K562 (cell line): ENCODE results near the gene ZFY. TPM values are rescaled to one million over a fixed set of nuclear protein-coding genes. Genes with fewer than 3 reads are reported as not detected.

Source experiments
- ATAC-seq: fragments of 200-7000 bp; cut with Tn5 transposase; 3 replicates; pipeline ENCODE4 v1.9.1; 2020; ENCODE audit warnings: moderate library complexity
- BruUV-seq: library from RNA; stranded (reverse); fragments of 400-500 nt; replicated peaks from 2 replicates; lab custom pipeline; 2021; lab: Mats Ljungman, UMichigan
- CTCF ChIA-PET: fragments of 300-600 bp; formaldehyde crosslinking; extraction: SDS; loops from one replicate; lab custom pipeline; 2021; ENCODE audit warnings: low intra/inter-chr PET ratio; lab: Yijun Ruan, JAX
- POLR2A ChIA-PET: fragments of 300-600, 350-650 bp; sonication (Branson Sonifier 250); formaldehyde crosslinking; extraction: SDS; loops from one replicate; lab custom pipeline; 2021; ENCODE audit warnings: antibody characterized with exemption, inconsistent platforms; lab: Yijun Ruan, JAX
- DNase-seq, 4 experiments: peaks; one replicate each; pipeline versions ENCODE4 v3.0.0 to v3.0.0-alpha.2; 2011 to 2018; ENCODE audit warnings: low spot score in 3 of 4, mixed read lengths in 3 of 4; ENCODE audit errors: extremely low read depth in 1 of 4
- FAIRE-seq: peaks from 2 replicates; lab custom pipeline; 2011; peaks lifted over from hg19 to GRCh38; lab: Jason Lieb, UNC
- H2AFZ ChIP-seq: 2 replicates; pipeline ENCODE4 v1.6.0; 2011; ENCODE audit warnings: low read depth, low read length, control low read depth, inconsistent platforms
- H3K27ac ChIP-seq: fragments of 200-600 bp; 3 replicates; pipeline ENCODE4 v1.8.0; 2011; ENCODE audit warnings: low read depth, mild to moderate bottlenecking, control low read depth, inconsistent platforms, low read length, moderate library complexity, mixed read lengths; ENCODE audit errors: extremely low read depth
- H3K27me3 ChIP-seq, 2 experiments: fragments of 300-600 bp in 1 of 2; 2 replicates in 1 of 2; 3 replicates in 1 of 2; pipeline versions ENCODE4 v1.6.0 to v1.8.0; 2011; ENCODE audit warnings: inconsistent platforms in 2 of 2, low read length in 2 of 2, mild to moderate bottlenecking in 1 of 2, mixed read lengths in 1 of 2, moderate library complexity in 1 of 2; ENCODE audit not compliant: control insufficient read depth in 2 of 2, insufficient read depth in 2 of 2
- H3K36me3 ChIP-seq: fragments of 300-600 bp; 3 replicates; pipeline ENCODE4 v1.8.0; 2011; ENCODE audit warnings: mild to moderate bottlenecking, low read length, inconsistent platforms; ENCODE audit not compliant: control insufficient read depth, insufficient read depth
- H3K4me1 ChIP-seq, 2 experiments: fragments of 200-600 bp in 1 of 2; replicated peaks in 1 of 2; 2 replicates in 1 of 2; 3 replicates in 1 of 2; pipeline versions ENCODE4 v1.5.1 to v1.8.0; 2011; ENCODE audit warnings: inconsistent platforms in 2 of 2, low read length in 2 of 2, mild to moderate bottlenecking in 1 of 2, mixed read lengths in 1 of 2, moderate library complexity in 1 of 2; ENCODE audit not compliant: control insufficient read depth in 2 of 2, insufficient read depth in 2 of 2
- H3K4me2 ChIP-seq: 2 replicates; pipeline ENCODE4 v1.6.1; 2011; ENCODE audit warnings: low read length, control low read depth, inconsistent platforms, mixed read lengths; ENCODE audit not compliant: insufficient read depth
- H3K4me3 ChIP-seq: fragments of 200-600 bp; sonication (generic), shearing (Covaris generic); 2 replicates; pipeline ENCODE4 v1.5.1; 2016; ENCODE audit warnings: control low read depth, inconsistent platforms
- H3K79me2 ChIP-seq: fragments of 200-600 bp; 3 replicates; pipeline ENCODE4 v1.8.0; 2011; ENCODE audit warnings: low read length, inconsistent platforms; ENCODE audit not compliant: control insufficient read depth, insufficient read depth
- H3K9ac ChIP-seq, 2 experiments: 2 replicates each; pipeline versions ENCODE4 v1.6.0 to v1.6.1; 2011; ENCODE audit warnings: low read depth in 2 of 2, low read length in 2 of 2, control low read depth in 1 of 2, inconsistent platforms in 1 of 2, mild to moderate bottlenecking in 1 of 2, mixed read lengths in 1 of 2; ENCODE audit not compliant: insufficient read depth in 1 of 2
- H3K9me1 ChIP-seq: one replicate; pipeline ENCODE4 v1.6.0; 2011; ENCODE audit warnings: inconsistent platforms, mild to moderate bottlenecking, low read length, moderate library complexity; ENCODE audit not compliant: control insufficient read depth, insufficient read depth
- H3K9me3 ChIP-seq: replicated peaks from 2 replicates; pipeline ENCODE4 v1.5.1; 2011; ENCODE audit warnings: low read depth, low read length, inconsistent platforms; ENCODE audit not compliant: control insufficient read depth, insufficient read depth
- H4K20me1 ChIP-seq: replicated peaks from 2 replicates; pipeline ENCODE4 v1.6.1; 2011; ENCODE audit warnings: low read length, inconsistent platforms, mixed read lengths; ENCODE audit not compliant: control insufficient read depth, insufficient read depth
- E2F6 ChIP-seq, 2 experiments: IDR thresholded peaks; 2 replicates each; pipeline ENCODE4 v1.6.1; 2011; ENCODE audit warnings: borderline replicate concordance in 1 of 2, control low read depth in 1 of 2, low read depth in 1 of 2, low read length in 1 of 2, mild to moderate bottlenecking in 1 of 2, mixed read lengths in 1 of 2, moderate library complexity in 1 of 2; ENCODE audit not compliant: insufficient read depth in 1 of 2, insufficient read length in 1 of 2, poor library complexity in 1 of 2, severe bottlenecking in 1 of 2; ENCODE audit errors: extremely low read depth in 1 of 2
- ETS2 ChIP-seq: IDR thresholded peaks from 2 replicates; pipeline ENCODE4 v1.6.1; 2016; ENCODE audit warnings: borderline replicate concordance, missing genetic modification characterization, mild to moderate bottlenecking, moderate library complexity, missing compliant biosample characterization; ENCODE audit not compliant: poor library complexity, severe bottlenecking
- ETV1 ChIP-seq: fragments of 450-650 bp; conservative IDR thresholded peaks from 2 replicates; pipeline ENCODE4 v1.6.1; 2016; ENCODE audit warnings: missing genetic modification characterization, control low read depth, low read depth, missing compliant biosample characterization
- GABPA ChIP-seq: fragments of 200-800 bp; sonication (Bioruptor generic); conservative IDR thresholded peaks from 2 replicates; pipeline ENCODE4 v1.6.1; 2016; ENCODE audit warnings: low read depth, missing genetic modification characterization, missing compliant biosample characterization
- KAT7 ChIP-seq: sonication (generic); formaldehyde crosslinking; IDR thresholded peaks from 2 replicates; pipeline ENCODE4 v1.8.0; 2022; ENCODE audit warnings: missing genetic modification reagents, mild to moderate bottlenecking, borderline replicate concordance
- MYNN ChIP-seq, 2 experiments: sonication (generic); formaldehyde crosslinking in 1 of 2; IDR thresholded peaks; 2 replicates each; pipeline versions ENCODE4 v1.5.0 to v1.6.1; 2016 to 2020; ENCODE audit warnings: antibody characterized with exemption in 1 of 2, missing genetic modification reagents in 1 of 2
- NCOA4 ChIP-seq: fragments of 450-650 bp; IDR thresholded peaks from 2 replicates; pipeline ENCODE4 v1.6.1; 2018; ENCODE audit warnings: mild to moderate bottlenecking; ENCODE audit not compliant: partially characterized antibody
- NR1H2 ChIP-seq: sonication (generic); formaldehyde crosslinking; IDR thresholded peaks from 2 replicates; pipeline ENCODE4 v1.4.0; 2020; ENCODE audit warnings: mild to moderate bottlenecking, missing genetic modification reagents
- RFX7 ChIP-seq: fragments of 250-450 bp; sonication (Bioruptor Pico); IDR thresholded peaks from 2 replicates; pipeline ENCODE4 v1.5.1; 2021; ENCODE audit warnings: mild to moderate bottlenecking
- SMARCC2 ChIP-seq: fragments of 450-650 bp; IDR thresholded peaks from 2 replicates; pipeline ENCODE4 v1.6.1; 2017; ENCODE audit warnings: antibody characterized with exemption, moderate library complexity, mild to moderate bottlenecking, low read depth
- TAF9B ChIP-seq: fragments of 450-650 bp; IDR thresholded peaks from 2 replicates; pipeline ENCODE4 v1.6.1; 2018; ENCODE audit warnings: mild to moderate bottlenecking; ENCODE audit not compliant: partially characterized antibody
- TCF3 ChIP-seq: sonication (generic); formaldehyde crosslinking; IDR thresholded peaks from 2 replicates; pipeline ENCODE4 v1.4.0; 2020; ENCODE audit warnings: mild to moderate bottlenecking, missing genetic modification reagents
- ZC3H4 ChIP-seq: sonication (generic); formaldehyde crosslinking; IDR thresholded peaks from 2 replicates; pipeline ENCODE4 v1.9.0; 2021; ENCODE audit warnings: missing genetic modification reagents, borderline replicate concordance
- ZMIZ1 ChIP-seq, 2 experiments: fragments of 150-350 bp in 1 of 2; IDR thresholded peaks; 2 replicates each; pipeline ENCODE4 v1.6.1; 2012 to 2016; ENCODE audit warnings: low read depth in 2 of 2, low read length in 2 of 2, mild to moderate bottlenecking in 1 of 2, moderate library complexity in 1 of 2
- ZNF174 ChIP-seq: fragments of 250-450 bp; sonication (Bioruptor Pico); IDR thresholded peaks from 2 replicates; pipeline ENCODE4 v1.4.0; 2020; ENCODE audit warnings: mild to moderate bottlenecking
- ZNF197 ChIP-seq: fragments of 200-800 bp; sonication (Bioruptor generic); IDR thresholded peaks from 2 replicates; pipeline ENCODE4 v1.6.1; 2016; ENCODE audit warnings: low read depth, missing genetic modification characterization, missing compliant biosample characterization
- ZNF224 ChIP-seq: sonication (generic); formaldehyde crosslinking; IDR thresholded peaks from 2 replicates; pipeline ENCODE4 v1.8.0; 2022; ENCODE audit warnings: mild to moderate bottlenecking, missing genetic modification reagents
- ZNF324 ChIP-seq: fragments of 250-450 bp; sonication (Bioruptor Pico); IDR thresholded peaks from 2 replicates; pipeline ENCODE4 v1.4.0; 2020; ENCODE audit warnings: mild to moderate bottlenecking
- ZNF431 ChIP-seq: sonication (generic); formaldehyde crosslinking; IDR thresholded peaks from 2 replicates; pipeline ENCODE4 v1.8.0; 2022; ENCODE audit warnings: mild to moderate bottlenecking, missing genetic modification reagents
- ZNF583 ChIP-seq: fragments of 250-450 bp; sonication (Bioruptor Pico); IDR thresholded peaks from 2 replicates; pipeline ENCODE4 v1.4.0; 2020
- WGBS: fragments of 100-300 bp; shearing (Covaris generic); methylation state at CpG from one replicate; pipeline ENCODE4 v1.1.6; 2016; ENCODE audit warnings: low coverage, mixed read lengths; ENCODE audit not compliant: insufficient coverage; ENCODE audit errors: missing lambda C conversion rate; 5-methylcytosine and 5-hydroxymethylcytosine counted together
- in situ Hi-C: fragments of 300-500 bp; cut with MboI; formaldehyde crosslinking; loops from 4 replicates; pipeline ENCODE4 v1.15.0; 2018; ENCODE audit warnings: inconsistent platforms, mixed read lengths
- intact Hi-C: fragments of 100-400 bp; cut with micrococcal nuclease; formaldehyde crosslinking; loops from 2 replicates; pipeline ENCODE4 v1.14.2; 2022
- polyA plus RNA-seq, 8 experiments: library from polyadenylated mRNA; depleted of rRNA in 4 of 8; stranded (reverse) in 5 of 8; unstranded in 3 of 8; fragments of >200 nt; fragmentation: Nextera tagmentation in 2 of 8; fragmentation: Illumina TruSeq in 1 of 8; extraction: Ambion mirVana in 2 of 8; extraction: Trizol in 1 of 8; gene quantifications; 2 replicates each; pipeline versions ENCODE4 v1.2.1 to v1.2.3, GENCODE V29; 2011 to 2014; ENCODE audit warnings: inconsistent platforms in 1 of 8, missing spikeins in 1 of 8
- total RNA-seq, 7 experiments: library from RNA; depleted of rRNA in 6 of 7; stranded (reverse); fragments of >200 nt in 6 of 7; fragmentation: Illumina TruSeq in 2 of 7; extraction: Trizol in 2 of 7; gene quantifications; 2 replicates each; pipeline versions ENCODE4 v1.2.1 to v1.2.3, GENCODE V29; 2011 to 2021; ENCODE audit warnings: low replicate concordance in 1 of 7

The ZFY gene
- total and polyA plus RNA-seq, 9 of the 15 experiments (the other 6 are each of a cell fraction or from before 2014, with no cell fraction given), result not detected

- Histone ChIP-seq H3K4me3 (no peak overlapping the region), H3K36me3 (no peaks in the 10 kb centered on the region), H3K9me1 (no peaks in the 10 kb centered on the region), H3K4me1 (no peaks in the 10 kb centered on the region), H3K27me3 (no peaks in the 10 kb centered on the region), H3K27ac (no peak overlapping the region), H4K20me1 (no peaks in the 10 kb centered on the region), H3K9ac (no peak overlapping the region), H3K9me3 (no peaks in the 10 kb centered on the region), H3K79me2 (no peaks in the 10 kb centered on the region), H2AFZ (no peak overlapping the region), H3K4me2 (no peak overlapping the region)
- no CpG with 5 or more reads among the region's 6 CpGs for WGBS
- no peak for FAIRE-seq
- TF ChIP-seq RFX7 (CRISPR knock-in tag), result no peak
- no peak for TF ChIP-seq NCOA4
- TF ChIP-seq MYNN (IDR thresholded peaks at IDR 0.05), result no peak
- TF ChIP-seq MYNN (CRISPR knock-in tag; IDR thresholded peaks at IDR 0.05), result no peak
- TF ChIP-seq ZNF224 (CRISPR knock-in tag), result no peak
- no peak for TF ChIP-seq ZNF197 (CRISPR knock-in tag)
- no peak for TF ChIP-seq GABPA (tag)
- no peak for TF ChIP-seq ZNF174 (CRISPR knock-in tag)
- TF ChIP-seq TCF3 (CRISPR knock-in tag), result no peak
- no peak for TF ChIP-seq KAT7 (CRISPR knock-in tag)
- no peak for TF ChIP-seq ZC3H4
- TF ChIP-seq NR1H2 (CRISPR knock-in tag), result no peak
- TF ChIP-seq ZMIZ1 (IDR thresholded peaks at IDR 0.05; ENCODE audit: low read depth in 2 of 2, low read length in 2 of 2), result no peak
- no peak for TF ChIP-seq E2F6 (IDR thresholded peaks at IDR 0.05; ENCODE audit: borderline replicate concordance in 1 of 2, extremely low read depth in 1 of 2, insufficient read depth in 1 of 2, insufficient read length in 1 of 2, low read depth in 1 of 2, low read length in 1 of 2, poor library complexity in 1 of 2, severe bottlenecking in 1 of 2)
- no peak for TF ChIP-seq ZNF583 (CRISPR knock-in tag)
- no peak for TF ChIP-seq ETS2
- TF ChIP-seq SMARCC2, result no peak
- no peak for TF ChIP-seq ZNF431 (CRISPR knock-in tag)
- TF ChIP-seq ETV1, result no peak
- TF ChIP-seq ZNF324, result no peak
- no peak for TF ChIP-seq TAF9B
- in situ Hi-C loops (no loop called here), intact Hi-C loops (no loop called here)
- ChIA-PET CTCF (no interaction called here), POLR2A (no interaction called here)
- no peak for ATAC-seq
- BruUV-seq, result no TSS peak
- DNase-seq, result no peak
Observed at GRCh38 chrY:2979283-2979682, 44.1 kb downstream of the ZFY start.
